DND-41 (cell line): ENCODE measurements around the gene CPEB1.

Source experiments
- CTCF ChIP-seq: IDR thresholded peaks from 2 replicates; pipeline ENCODE4 v1.5.1; 2012; ENCODE audit warnings: borderline replicate concordance, low read length, moderate library complexity, mild to moderate bottlenecking; ENCODE audit not compliant: poor library complexity, severe bottlenecking; ENCODE audit errors: extremely low read depth
- EZH2 ChIP-seq: IDR thresholded peaks from 3 replicates; pipeline ENCODE4 v1.6.1; 2012; ENCODE audit warnings: borderline replicate concordance, low read depth, mild to moderate bottlenecking, moderate library complexity, low read length, inconsistent platforms; ENCODE audit not compliant: severe bottlenecking

GRCh38 chr15:82567661-82568060 lies 79.5 kb downstream of the CPEB1 start:
- TF ChIP-seq CTCF, result no peak
- no peak for TF ChIP-seq EZH2
